GM12873 (cell line): ENCODE results near the gene HTR1D.

ENCODE experiments used
- CTCF ChIP-seq: IDR thresholded peaks from 2 replicates; pipeline ENCODE4 v1.5.1; 2012; ENCODE audit warnings: low read depth, mild to moderate bottlenecking, moderate library complexity, low read length, control low read depth; ENCODE audit not compliant: insufficient read depth; ENCODE audit errors: missing control alignments

HTR1D gene

GRCh38 chr1:23167353-23168078 lies 49.8 kb downstream of the HTR1D start:
- no peak for TF ChIP-seq CTCF

- TF ChIP-seq CTCF, result no peak
These were observed 50.4 kb downstream of the HTR1D start for GRCh38 chr1:23166854-23167253.

GRCh38 chr1:23163395-23163794 lies 53.9 kb downstream of the HTR1D start:
- no peak for TF ChIP-seq CTCF

- TF ChIP-seq CTCF, result no peak
These were observed 57.1 kb downstream of the HTR1D start for GRCh38 chr1:23159963-23160877.

- TF ChIP-seq CTCF, result no peak
These were observed 60.4 kb downstream of the HTR1D start for GRCh38 chr1:23156940-23157339.

GRCh38 chr1:23152966-23153684 lies 64.2 kb downstream of the HTR1D start:
- TF ChIP-seq CTCF, result no peak

GRCh38 chr1:23150742-23151141 lies 66.6 kb downstream of the HTR1D start:
- TF ChIP-seq CTCF, result no peak
